GM12892 (cell line): ENCODE data around the gene LRRC10. TPM values are rescaled to one million over a fixed set of nuclear protein-coding genes. Genes with fewer than 3 reads are reported as not detected.

Source experiments
- DNase-seq: peaks from one replicate; pipeline ENCODE4 v3.0.0; 2011; ENCODE audit not compliant: insufficient read length
- FAIRE-seq: peaks from 2 replicates; lab custom pipeline; 2011; peaks lifted over from hg19 to GRCh38; lab: Jason Lieb, UNC
- POLR2A ChIP-seq: IDR thresholded peaks from 2 replicates; pipeline ENCODE4 v1.6.1; 2011; ENCODE audit warnings: low read depth, low read length, control low read depth
- POLR2AphosphoS5 ChIP-seq: IDR thresholded peaks from 2 replicates; pipeline ENCODE4 v1.6.1; 2011; ENCODE audit warnings: low read depth, low read length, control low read depth
- TAF1 ChIP-seq: IDR thresholded peaks from 2 replicates; pipeline ENCODE4 v1.6.1; 2011; ENCODE audit warnings: low read depth, mild to moderate bottlenecking, control low read depth, low read length, borderline replicate concordance
- polyA plus RNA-seq: library from polyadenylated mRNA; unstranded; fragments of >200 nt; gene quantifications from one replicate; pipeline ENCODE4 v1.2.1, GENCODE V29; 2012; ENCODE audit warnings: missing spikeins, inconsistent platforms; ENCODE audit not compliant: missing spikeins

Gene LRRC10
- not detected for polyA plus RNA-seq

GRCh38 chr12:69610729-69611128 is at the start of gene LRRC10:
Gene LRRC10 (minus strand): TSS chr12:69610907. CDS start chr12:69610838, 69 bp downstream.
- no peak for FAIRE-seq
- no peak for TF ChIP-seq POLR2A
- TF ChIP-seq TAF1: no peak
- TF ChIP-seq POLR2AphosphoS5: no peak
- DNase-seq: no peak

- FAIRE-seq (no peak), DNase-seq (no peak)
- TF ChIP-seq POLR2AphosphoS5: no peak
Observed at GRCh38 chr12:69660164-69660863, 49.6 kb upstream of the LRRC10 start.

GRCh38 chr12:69658203-69658602 is 47.5 kb upstream of the LRRC10 start:
- FAIRE-seq: no peak
- no peak for DNase-seq
- no peak for TF ChIP-seq TAF1

- no peak for TF ChIP-seq TAF1
- TF ChIP-seq POLR2A: no peak
- TF ChIP-seq POLR2AphosphoS5: no peak
- FAIRE-seq (no peak), DNase-seq (no peak)
Observed at GRCh38 chr12:69657376-69658137, 46.9 kb upstream of the LRRC10 start.

GRCh38 chr12:69655616-69656340 is 45.1 kb upstream of the LRRC10 start:
- DNase-seq (no peak), FAIRE-seq (no peak)
- no peak for TF ChIP-seq POLR2AphosphoS5
- no peak for TF ChIP-seq TAF1
- no peak for TF ChIP-seq POLR2A

- TF ChIP-seq POLR2A: no peak
- TF ChIP-seq POLR2AphosphoS5: no peak
- no peak for TF ChIP-seq TAF1
- DNase-seq (no peak), FAIRE-seq (no peak)
Observed at GRCh38 chr12:69653703-69654102, 43.0 kb upstream of the LRRC10 start.

- no peak for TF ChIP-seq POLR2A
- TF ChIP-seq POLR2AphosphoS5: no peak
- no peak for TF ChIP-seq TAF1
- FAIRE-seq (no peak), DNase-seq (no peak)
Observed at GRCh38 chr12:69651922-69652321, 41.2 kb upstream of the LRRC10 start.

GRCh38 chr12:69649529-69649928 is 38.8 kb upstream of the LRRC10 start:
- DNase-seq (no peak), FAIRE-seq (no peak)
- TF ChIP-seq POLR2A (no peak), POLR2AphosphoS5 (no peak), TAF1 (no peak)

GRCh38 chr12:69648476-69648875 is 37.8 kb upstream of the LRRC10 start:
- no peak for TF ChIP-seq TAF1
- no peak for TF ChIP-seq POLR2AphosphoS5
- no peak for TF ChIP-seq POLR2A
- DNase-seq: no peak
- FAIRE-seq: no peak

GRCh38 chr12:69647178-69647577 is 36.5 kb upstream of the LRRC10 start:
- FAIRE-seq: no peak
- no peak for DNase-seq
- TF ChIP-seq POLR2AphosphoS5: no peak
- no peak for TF ChIP-seq TAF1
- TF ChIP-seq POLR2A: no peak

- TF ChIP-seq POLR2A: no peak
- no peak for TF ChIP-seq TAF1
- TF ChIP-seq POLR2AphosphoS5: no peak
- no peak for DNase-seq
- FAIRE-seq: no peak
Observed at GRCh38 chr12:69645031-69645430, 34.3 kb upstream of the LRRC10 start.
